Panc1 (cell line): ENCODE results near the gene ZNF780A. TPM values are rescaled to one million over a fixed set of nuclear protein-coding genes. Genes with fewer than 3 reads are reported as not detected.

ENCODE experiments used
- ATAC-seq: fragments of 200-7000 bp; cut with Tn5 transposase; 2 replicates; pipeline ENCODE4 v1.9.1; 2020; ENCODE audit warnings: mild to moderate bottlenecking, moderate library complexity
- BruUV-seq: library from RNA; stranded (reverse); fragments of 400-500 nt; replicated peaks from 2 replicates; lab custom pipeline; 2021; lab: Mats Ljungman, UMichigan
- CTCF ChIA-PET: fragments of 300-600 bp; sonication (Branson Sonifier 250); formaldehyde crosslinking; loops from one replicate; lab custom pipeline; 2022; ENCODE audit warnings: antibody characterized with exemption; lab: Charles Lee
- POLR2A ChIA-PET: fragments of 300-600 bp; sonication (Branson Sonifier 250); formaldehyde crosslinking; loops from one replicate; lab custom pipeline; 2022; ENCODE audit warnings: antibody characterized with exemption; lab: Charles Lee
- DNase-seq: peaks from one replicate; pipeline ENCODE4 v3.0.0-alpha.2; 2010; ENCODE audit warnings: low read depth, low spot score
- H3K27ac ChIP-seq: 2 replicates; pipeline ENCODE4 v1.5.1; 2011; ENCODE audit warnings: mild to moderate bottlenecking, low read length, inconsistent platforms
- H3K27me3 ChIP-seq: fragments of 200-500 bp; sonication (Bioruptor generic); 2 replicates; pipeline ENCODE4 v1.6.0; 2014; ENCODE audit warnings: low read length, inconsistent platforms; ENCODE audit not compliant: control insufficient read depth, insufficient read depth
- H3K36me3 ChIP-seq: fragments of 200-500 bp; sonication (Bioruptor generic); 2 replicates; pipeline ENCODE4 v1.5.1; 2014; ENCODE audit warnings: inconsistent platforms, mild to moderate bottlenecking, low read length, moderate library complexity; ENCODE audit not compliant: control insufficient read depth, insufficient read depth
- H3K4me1 ChIP-seq: 2 replicates; pipeline ENCODE4 v1.5.1; 2011; ENCODE audit warnings: inconsistent platforms, mild to moderate bottlenecking, low read length, moderate library complexity; ENCODE audit not compliant: control insufficient read depth, insufficient read depth
- H3K4me3 ChIP-seq, 2 experiments: 2 replicates each; pipeline ENCODE4 v1.5.1; 2011 to 2012; ENCODE audit warnings: low read depth in 2 of 2, low read length in 2 of 2, mild to moderate bottlenecking in 2 of 2, inconsistent platforms in 1 of 2, moderate library complexity in 1 of 2
- H3K9me3 ChIP-seq: fragments of 200-500 bp; sonication (Bioruptor generic); 2 replicates; pipeline ENCODE4 v1.5.1; 2014; ENCODE audit warnings: low read depth, mild to moderate bottlenecking, inconsistent platforms, low read length, moderate library complexity; ENCODE audit not compliant: control insufficient read depth, insufficient read depth
- CTCF ChIP-seq: fragments of 450-650 bp; IDR thresholded peaks from 2 replicates; pipeline ENCODE4 v1.5.1; 2017; ENCODE audit warnings: mild to moderate bottlenecking
- POLR2AphosphoS5 ChIP-seq: IDR thresholded peaks from 2 replicates; pipeline ENCODE4 v1.6.1; 2012; ENCODE audit warnings: mild to moderate bottlenecking, low read depth, low read length, moderate library complexity
- REST ChIP-seq, 2 experiments: IDR thresholded peaks; 2 replicates each; pipeline ENCODE4 v1.6.1; 2011 to 2012; ENCODE audit warnings: low read depth in 2 of 2, control low read depth in 1 of 2, low read length in 1 of 2, mild to moderate bottlenecking in 1 of 2, moderate library complexity in 1 of 2; ENCODE audit not compliant: insufficient read depth in 1 of 2
- SIN3A ChIP-seq: IDR thresholded peaks from 2 replicates; pipeline ENCODE4 v1.6.1; 2012; ENCODE audit warnings: low read depth, mild to moderate bottlenecking, low read length, moderate library complexity, borderline replicate concordance; ENCODE audit not compliant: insufficient read depth
- TCF7L2 ChIP-seq: IDR thresholded peaks from 2 replicates; pipeline ENCODE4 v1.6.1; 2011; ENCODE audit warnings: mild to moderate bottlenecking, low read depth, low read length, inconsistent platforms
- in situ Hi-C: cut with HindIII; loops from 2 replicates; pipeline ENCODE4 v1.10.0; 2016; ENCODE audit warnings: low sequenced_read_pairs, low pct_unique_long_range_greater_than_20kb
- intact Hi-C: fragments of 100-400 bp; cut with micrococcal nuclease; formaldehyde crosslinking; loops from one replicate; pipeline ENCODE4 v1.10.0; 2022; ENCODE audit not compliant: unreplicated experiment
- total RNA-seq: library from RNA; stranded (reverse); gene quantifications from one replicate; pipeline ENCODE4 v1.2.1, GENCODE V29; 2021; ENCODE audit not compliant: unreplicated experiment

Gene ZNF780A
- total RNA-seq, 1 experiment from 2014 or later, result 251 TPM

- peaks cover 43% of the 10 kb centered on the region for H3K27me3 ChIP-seq
- peaks cover 4% of the 10 kb centered on the region; the same call in 1 of the 2 replicates for H3K9me3 ChIP-seq
- no TSS peak for BruUV-seq
- H3K36me3 ChIP-seq, result no peaks in the 10 kb centered on the region
- CTCF ChIA-PET, result interaction anchor here (0.5 to 8.1 kb wide), 75 partner anchors 8 to 1775 kb away, joined by 3 to 274 read pairs (median 5); partner anchors contain the start of genes CCNP, MAP3K10, PSMC4 and TTC9B
- no peak overlapping the region for H3K4me3 ChIP-seq
- peak; percentile 100 for DNase-seq
- in situ Hi-C loops (loop anchor here (5.0 kb wide), 4 partner anchors 47 to 163 kb away; partner anchors contain the start of genes CCNP, MAP3K10 and ZNF780A), intact Hi-C loops (loop anchor here (1.0 to 10.0 kb wide), 4 partner anchors 83 to 1085 kb away; no protein-coding TSS in a partner anchor)
- H3K4me1 ChIP-seq, result no peaks in the 10 kb centered on the region
- peak; percentile 76 for ATAC-seq
- POLR2A ChIA-PET, result interaction anchor here (0.5 to 1.4 kb wide), 12 partner anchors 39 to 1506 kb away, joined by 3 to 12 read pairs (median 5); no protein-coding TSS in a partner anchor
- TF ChIP-seq CTCF, result no peak
- no peak for TF ChIP-seq POLR2AphosphoS5
- no peak for TF ChIP-seq REST (IDR thresholded peaks at IDR 0.05; ENCODE audit: insufficient read depth in 1 of 2, low read depth in 2 of 2, low read length in 1 of 2)
- TF ChIP-seq SIN3A, result no peak
- no peak for TF ChIP-seq TCF7L2
- H3K27ac ChIP-seq, result no peak overlapping the region
These were observed 49.0 kb upstream of the ZNF780A start for GRCh38 chr19:40139533-40140287.

GRCh38 chr19:40136818-40137217 is 46.1 kb upstream of the ZNF780A start:
- ATAC-seq (peak; percentile 44), DNase-seq (no peak)
- H3K36me3 ChIP-seq, result no peaks in the 10 kb centered on the region
- no TSS peak for BruUV-seq
- no peak overlapping the region for H3K4me3 ChIP-seq
- intact Hi-C loops (loop anchor here (10.0 kb wide), 2 partner anchors 242 to 1082 kb away; no protein-coding TSS in a partner anchor), in situ Hi-C loops (loop anchor here (5.0 kb wide), 4 partner anchors 45 to 165 kb away; partner anchors contain the start of genes CCNP, MAP3K10 and ZNF780A)
- no peak overlapping the region for H3K27ac ChIP-seq
- peaks cover 65% of the 10 kb centered on the region for H3K27me3 ChIP-seq
- TF ChIP-seq TCF7L2 (no peak), POLR2AphosphoS5 (no peak), CTCF (no peak), REST (IDR thresholded peaks at IDR 0.05; ENCODE audit: insufficient read depth in 1 of 2, low read depth in 2 of 2, low read length in 1 of 2) (no peak), SIN3A (no peak)
- H3K9me3 ChIP-seq, result peaks cover 4% of the 10 kb centered on the region; the same call in 1 of the 2 replicates
- ChIA-PET POLR2A (interaction anchor here (0.6 to 0.7 kb wide), 2 partner anchors 31 to 40 kb away, joined by 6 to 13 read pairs; no protein-coding TSS in a partner anchor), CTCF (interaction anchor here (0.6 to 2.0 kb wide), 9 partner anchors 11 to 344 kb away, joined by 3 to 7 read pairs (median 4); no protein-coding TSS in a partner anchor)
- H3K4me1 ChIP-seq, result no peaks in the 10 kb centered on the region
